Stimulated activated CD4-positive, alpha-beta T cell treated with anti-CD3 and anti-CD28 coated beads, TNF-alpha, amount 100 ng/mL, for 24 hours (primary cell): Measurements from ENCODE around the gene NSD1.
A peak's percentile ranks its signal among the peaks of the same experiment; 100 is the strongest.

Experiments
- DNase-seq, 3 experiments: peaks; one replicate each; pipeline ENCODE4 v3.0.0-alpha.2; 2020; ENCODE audit warnings: low read depth in 3 of 3

The NSD1 gene

GRCh38 chr5:177309351-177310191 is 176.0 kb downstream of the NSD1 start:
- DNase-seq: peak; percentile 48 to 73 (median 51)

- DNase-seq: no peak
These were observed 176.8 kb downstream of the NSD1 start for GRCh38 chr5:177310332-177310731.

GRCh38 chr5:177310757-177311391 is 177.3 kb downstream of the NSD1 start:
- DNase-seq: no peak

- no peak for DNase-seq
These were observed 177.8 kb downstream of the NSD1 start for GRCh38 chr5:177311392-177311722.

GRCh38 chr5:177311723-177312648 is 178.4 kb downstream of the NSD1 start, which contains the start of gene MXD3:
Gene MXD3 (minus strand): TSS chr5:177311898. CDS start chr5:177311830, 68 bp downstream.
- peak; percentile 90 to 99 (median 92) for DNase-seq

GRCh38 chr5:177312649-177313181 is 179.1 kb downstream of the NSD1 start:
- peak in 1 of 3 experiments; percentile 59 for DNase-seq

GRCh38 chr5:177313561-177314259 is 180.1 kb downstream of the NSD1 start:
- no peak for DNase-seq

- no peak for DNase-seq
These were observed 181.1 kb downstream of the NSD1 start for GRCh38 chr5:177314376-177315342.

GRCh38 chr5:177315411-177315810 is 181.8 kb downstream of the NSD1 start:
- DNase-seq: no peak

GRCh38 chr5:177316005-177316404 is 182.4 kb downstream of the NSD1 start:
- no peak for DNase-seq

- peak; percentile 43 to 70 (median 62) for DNase-seq
These were observed 184.4 kb downstream of the NSD1 start for GRCh38 chr5:177317959-177318377.

GRCh38 chr5:177319913-177320588 is 186.5 kb downstream of the NSD1 start:
- no peak for DNase-seq

- no peak for DNase-seq
These were observed 187.3 kb downstream of the NSD1 start for GRCh38 chr5:177320879-177321278.

GRCh38 chr5:177325868-177326381 is 192.4 kb downstream of the NSD1 start:
- DNase-seq: no peak

GRCh38 chr5:177327539-177328522 is 194.3 kb downstream of the NSD1 start:
- no peak for DNase-seq

GRCh38 chr5:177328545-177329231 is 195.1 kb downstream of the NSD1 start:
- no peak for DNase-seq

- no peak for DNase-seq
These were observed 196.3 kb downstream of the NSD1 start for GRCh38 chr5:177329883-177330282.
